Kidney epithelial cell (primary cell): ENCODE measurements around the gene MAP3K14. TPM values are rescaled to one million over a fixed set of nuclear protein-coding genes. Genes with fewer than 3 reads are reported as not detected.

ENCODE experiments used
- DNase-seq: peaks from one replicate; pipeline ENCODE4 v3.0.0-alpha.2; 2010; ENCODE audit warnings: low read depth
- H3K27me3 ChIP-seq: 2 replicates; pipeline ENCODE4 v1.6.0; 2011; ENCODE audit warnings: low read length; ENCODE audit not compliant: control insufficient read depth, insufficient read depth
- H3K36me3 ChIP-seq: 2 replicates; pipeline ENCODE4 v1.5.1; 2011; ENCODE audit warnings: low read length; ENCODE audit not compliant: control insufficient read depth, insufficient read depth
- H3K4me3 ChIP-seq: 2 replicates; pipeline ENCODE4 v1.5.1; 2011; ENCODE audit warnings: low read depth, mild to moderate bottlenecking, control low read depth, low read length
- total RNA-seq: library from RNA; depleted of rRNA; stranded (reverse); fragments of >200 nt; gene quantifications from 2 replicates; pipeline ENCODE4 v1.2.3, GENCODE V29; 2015
- TF ChIP-seq, protein P1 (sequence below): IDR thresholded peaks from 2 replicates; pipeline ENCODE4 v1.5.1; 2011; ENCODE audit warnings: mild to moderate bottlenecking, moderate library complexity, low read length, control low read depth, inconsistent platforms; ENCODE audit not compliant: insufficient read depth, poor library complexity, severe bottlenecking

The MAP3K14 gene
- total RNA-seq, 1 donor from 2014 or later, result 3.8 TPM

DNA sequence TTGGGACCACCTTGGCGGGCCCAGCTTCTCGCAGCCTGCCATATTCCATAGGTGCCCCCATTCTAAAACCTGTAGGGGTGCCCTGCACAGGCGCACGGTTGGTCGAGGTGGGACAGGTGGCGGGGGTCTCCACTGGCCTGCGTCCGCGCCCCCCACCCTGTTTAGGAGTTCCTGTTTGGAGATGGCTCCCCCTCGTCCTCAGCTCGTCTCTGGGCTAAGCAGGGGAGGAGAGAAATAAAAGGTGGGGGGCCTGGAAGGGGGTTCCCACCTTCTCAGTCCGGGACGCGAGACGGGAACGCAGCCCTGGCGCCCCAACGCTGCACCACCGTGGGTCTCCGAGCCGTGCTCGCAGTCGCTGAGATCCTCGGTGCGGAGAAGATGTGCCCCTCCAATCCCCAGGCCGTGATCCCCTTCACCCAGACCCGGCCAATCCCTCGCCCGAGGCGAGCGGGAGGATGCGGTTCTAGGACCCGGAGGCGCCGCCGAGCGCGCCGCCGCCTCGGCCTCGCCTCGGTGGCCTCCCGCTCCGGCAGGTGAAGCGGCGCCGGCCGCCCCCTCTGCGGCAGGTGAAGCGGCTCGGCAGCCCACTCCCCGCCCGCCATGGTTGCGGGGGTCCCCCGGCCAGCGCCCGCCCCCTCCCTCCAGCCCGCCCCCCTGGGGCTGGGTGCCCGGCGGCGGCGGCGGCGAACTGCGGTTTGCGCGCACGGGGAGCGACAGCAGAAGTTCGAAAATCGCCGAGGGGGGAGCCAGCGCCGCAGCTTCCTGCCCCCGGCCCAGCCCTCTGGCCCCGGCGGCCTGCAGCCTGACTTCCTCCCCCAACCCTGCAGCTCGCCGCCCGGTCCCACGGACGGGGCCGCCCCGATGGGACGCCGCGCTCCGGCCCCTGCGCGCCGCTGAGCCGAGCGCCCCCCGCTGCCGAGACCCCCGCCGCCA, 95.5 kb downstream of the MAP3K14 start, which contains the start of gene FMNL1:
FMNL1 (plus strand) TSS at position 805 of the 933 bp plus-strand sequence. CDS start 240 bp downstream, outside the sequence.
- no peak for DNase-seq
- peaks cover 2% of the 10 kb centered on the region for H3K27me3 ChIP-seq
- H3K36me3 ChIP-seq, result no peaks in the 10 kb centered on the region
- TF ChIP-seq, protein P1, sequence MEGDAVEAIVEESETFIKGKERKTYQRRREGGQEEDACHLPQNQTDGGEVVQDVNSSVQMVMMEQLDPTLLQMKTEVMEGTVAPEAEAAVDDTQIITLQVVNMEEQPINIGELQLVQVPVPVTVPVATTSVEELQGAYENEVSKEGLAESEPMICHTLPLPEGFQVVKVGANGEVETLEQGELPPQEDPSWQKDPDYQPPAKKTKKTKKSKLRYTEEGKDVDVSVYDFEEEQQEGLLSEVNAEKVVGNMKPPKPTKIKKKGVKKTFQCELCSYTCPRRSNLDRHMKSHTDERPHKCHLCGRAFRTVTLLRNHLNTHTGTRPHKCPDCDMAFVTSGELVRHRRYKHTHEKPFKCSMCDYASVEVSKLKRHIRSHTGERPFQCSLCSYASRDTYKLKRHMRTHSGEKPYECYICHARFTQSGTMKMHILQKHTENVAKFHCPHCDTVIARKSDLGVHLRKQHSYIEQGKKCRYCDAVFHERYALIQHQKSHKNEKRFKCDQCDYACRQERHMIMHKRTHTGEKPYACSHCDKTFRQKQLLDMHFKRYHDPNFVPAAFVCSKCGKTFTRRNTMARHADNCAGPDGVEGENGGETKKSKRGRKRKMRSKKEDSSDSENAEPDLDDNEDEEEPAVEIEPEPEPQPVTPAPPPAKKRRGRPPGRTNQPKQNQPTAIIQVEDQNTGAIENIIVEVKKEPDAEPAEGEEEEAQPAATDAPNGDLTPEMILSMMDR, result no peak
- H3K4me3 ChIP-seq, result peak within 1 kb of the TSS; percentile 54

DNA sequence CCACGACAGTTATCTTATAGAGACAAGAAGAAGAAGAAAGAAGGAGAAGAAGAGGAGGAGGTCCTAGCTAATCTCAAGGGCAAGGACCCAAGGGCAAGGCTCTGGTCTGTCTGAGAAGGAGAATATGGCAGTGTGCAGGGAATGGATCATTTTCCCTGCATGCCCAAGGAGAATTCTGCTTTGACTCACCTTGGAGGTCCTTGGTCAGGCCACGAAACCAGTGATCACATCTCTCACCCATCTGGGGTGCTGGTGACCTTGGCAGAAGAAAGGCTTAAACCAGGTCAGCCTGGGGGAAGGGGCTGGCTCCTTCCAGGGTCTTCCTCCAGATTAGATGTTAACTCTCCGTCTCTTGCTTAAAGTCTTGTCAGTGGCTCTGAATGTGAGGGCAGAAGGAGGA, 96.7 kb downstream of the MAP3K14 start:
- TF ChIP-seq, protein P1, result no peak
- DNase-seq, result no peak
- Histone ChIP-seq H3K27me3 (peaks cover 2% of the 10 kb centered on the region), H3K4me3 (no peak overlapping the region), H3K36me3 (no peaks in the 10 kb centered on the region)

DNA sequence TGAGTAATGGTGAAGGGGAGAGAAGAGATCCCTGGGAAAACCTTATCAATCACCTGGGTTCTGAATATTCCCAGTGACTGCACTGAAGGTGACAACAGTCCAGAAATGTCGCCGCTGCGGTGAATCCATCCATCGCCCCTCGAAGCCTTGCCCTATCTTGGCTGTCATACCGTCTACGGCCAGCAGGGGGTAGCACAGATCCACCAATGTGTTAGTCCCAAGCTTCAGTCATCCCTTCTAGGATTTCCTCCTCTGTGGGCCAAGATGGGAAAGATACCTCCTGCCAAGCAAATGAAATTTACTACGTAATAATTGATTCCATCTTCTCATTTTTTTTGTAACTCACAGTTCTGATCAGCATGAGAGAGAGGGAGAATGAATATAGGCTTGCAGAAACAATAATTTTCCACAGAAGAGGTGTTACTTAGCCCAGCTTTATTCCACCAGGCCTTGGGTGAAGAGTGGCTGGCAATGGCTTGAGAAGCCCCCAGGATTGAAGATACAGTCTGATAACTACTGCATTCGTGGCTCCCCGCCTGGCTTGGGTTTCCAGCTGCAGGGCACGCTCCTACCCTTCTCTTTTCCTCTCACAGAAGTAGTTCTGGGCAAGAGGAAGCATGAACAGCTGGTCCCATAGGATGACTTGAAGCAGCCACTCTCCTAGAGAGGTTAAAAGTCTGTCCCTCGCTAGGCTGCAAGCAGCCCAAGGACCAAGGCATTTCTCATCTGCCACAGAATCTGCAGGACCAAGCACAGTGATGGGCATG, 97.7 kb downstream of the MAP3K14 start:
- Histone ChIP-seq H3K36me3 (no peaks in the 10 kb centered on the region), H3K27me3 (peaks cover 2% of the 10 kb centered on the region), H3K4me3 (no peak overlapping the region)
- TF ChIP-seq, protein P1, result peak; percentile 86
- DNase-seq, result no peak

Other genes with a start within 250 kb of the MAP3K14 start
- 54.5 and 61.9 TPM in 2 replicates for gene PLCD3, start 184.5 kb downstream of the MAP3K14 start, total RNA-seq
- gene ACBD4, start 181.3 kb downstream of the MAP3K14 start, total RNA-seq, result 7.1 and 8.2 TPM in 2 replicates
- gene HEXIM1, start 168.5 kb downstream of the MAP3K14 start, total RNA-seq, result 17.9 and 20.0 TPM in 2 replicates
- 7.7 and 10.4 TPM in 2 replicates for gene HEXIM2, start 155.1 kb downstream of the MAP3K14 start, total RNA-seq
- gene FMNL1, start 95.1 kb downstream of the MAP3K14 start, total RNA-seq, result 26.0 and 27.5 TPM in 2 replicates
- not detected in 2 replicates for gene SPATA32, start 54.9 kb downstream of the MAP3K14 start, total RNA-seq
- 36.4 and 51.6 TPM in 2 replicates for gene ARHGAP27, start 115.8 kb upstream of the MAP3K14 start, total RNA-seq
- 33.8 and 42.6 TPM in 2 replicates for gene PLEKHM1, start 173.7 kb upstream of the MAP3K14 start, total RNA-seq